Endothelial cell of umbilical vein (primary cell): Measurements from ENCODE around the gene ABLIM2.

Source experiments
- CTCF ChIP-seq, 2 donors: IDR thresholded peaks; 1 replicate in 1 of 2; 2 replicates in 1 of 2; pipeline ENCODE4 v1.5.1; 2011; ENCODE audit warnings: low read length in 2 of 2, mild to moderate bottlenecking in 2 of 2, moderate library complexity in 2 of 2, control low read depth in 1 of 2, inconsistent platforms in 1 of 2, low read depth in 1 of 2; ENCODE audit not compliant: insufficient read depth in 1 of 2; ENCODE audit errors: extremely low read depth in 1 of 2
- EZH2 ChIP-seq: IDR thresholded peaks from 2 replicates; pipeline ENCODE4 v1.6.1; 2012; ENCODE audit warnings: borderline replicate concordance, low read depth, mild to moderate bottlenecking, moderate library complexity, low read length, inconsistent platforms; ENCODE audit not compliant: severe bottlenecking
- FOS ChIP-seq: IDR thresholded peaks from 2 replicates; pipeline ENCODE4 v1.6.1; 2011; ENCODE audit warnings: mild to moderate bottlenecking, low read length, moderate library complexity, borderline replicate concordance; ENCODE audit not compliant: insufficient read depth
- GATA2 ChIP-seq: IDR thresholded peaks from 2 replicates; pipeline ENCODE4 v1.7.0; 2011; ENCODE audit warnings: low read depth, mild to moderate bottlenecking, moderate library complexity, mixed read lengths, low read length; ENCODE audit not compliant: insufficient read length, insufficient read depth
- JUN ChIP-seq: IDR thresholded peaks from 2 replicates; pipeline ENCODE4 v1.6.1; 2011; ENCODE audit warnings: borderline replicate concordance, low read depth; ENCODE audit not compliant: insufficient read length, insufficient read depth
- MAX ChIP-seq: IDR thresholded peaks from 2 replicates; pipeline ENCODE4 v1.6.1; 2011; ENCODE audit not compliant: insufficient read depth, insufficient read length
- MYC ChIP-seq: IDR thresholded peaks from one replicate; pipeline ENCODE4 v1.6.1; 2011; ENCODE audit warnings: mild to moderate bottlenecking, low read depth, low read length
- POLR2A ChIP-seq: IDR thresholded peaks from 2 replicates; pipeline ENCODE4 v1.6.1; 2012; ENCODE audit warnings: low read depth, mild to moderate bottlenecking, control low read depth, low read length
- POLR2AphosphoS5 ChIP-seq: IDR thresholded peaks from 2 replicates; pipeline ENCODE4 v1.6.1; 2012; ENCODE audit warnings: low read depth, mild to moderate bottlenecking, control low read depth, low read length, moderate library complexity; ENCODE audit not compliant: insufficient read depth

- no peak for TF ChIP-seq CTCF (IDR thresholded peaks at IDR 0.05; ENCODE audit: extremely low read depth in 1 of 2, insufficient read depth in 1 of 2, low read depth in 1 of 2, low read length in 2 of 2)
- no peak for TF ChIP-seq MAX
- TF ChIP-seq POLR2A: no peak
- no peak for TF ChIP-seq EZH2
- no peak for TF ChIP-seq JUN
- TF ChIP-seq POLR2AphosphoS5: no peak
- TF ChIP-seq GATA2: no peak
- no peak for TF ChIP-seq MYC
- no peak for TF ChIP-seq FOS
Observed at GRCh38 chr4:8052160-8052691, 106.4 kb downstream of the ABLIM2 start.
